ENCODE results near the gene ZNF629.

Gene ZNF629

GRCh38 chr16:30779596-30779995, 7.4 kb downstream of the ZNF629 start:
- DNase-seq (ENCODE audit: extremely low read depth, low read depth): no peak
- no peak overlapping the region for H3K4me3 ChIP-seq (replicated peaks; ENCODE audit: low read depth, low read length)
- TF ChIP-seq CTCF (IDR thresholded peaks at IDR 0.05; ENCODE audit: low read depth, low read length, missing control alignments): no peak

GRCh38 chr16:30778549-30779244, 8.3 kb downstream of the ZNF629 start:
- no peak for TF ChIP-seq CTCF (IDR thresholded peaks at IDR 0.05; ENCODE audit: low read depth, low read length, missing control alignments)
- no peak overlapping the region for H3K4me3 ChIP-seq (replicated peaks; ENCODE audit: low read depth, low read length)
- DNase-seq (ENCODE audit: extremely low read depth, low read depth): no peak

- no peak for DNase-seq (ENCODE audit: extremely low read depth, low read depth)
- TF ChIP-seq CTCF (IDR thresholded peaks at IDR 0.05; ENCODE audit: low read depth, low read length, missing control alignments): no peak
- H3K4me3 ChIP-seq (replicated peaks; ENCODE audit: low read depth, low read length): no peak overlapping the region
These were observed 9.3 kb downstream of the ZNF629 start for GRCh38 chr16:30777591-30778297.

GRCh38 chr16:30775392-30776188, 11.4 kb downstream of the ZNF629 start:
- no peak for TF ChIP-seq CTCF (IDR thresholded peaks at IDR 0.05; ENCODE audit: low read depth, low read length, missing control alignments)
- DNase-seq (ENCODE audit: extremely low read depth, low read depth): peak; percentile 67
- peak overlapping the region; percentile 70 for H3K4me3 ChIP-seq (replicated peaks; ENCODE audit: low read depth, low read length)

- H3K4me3 ChIP-seq (replicated peaks; ENCODE audit: low read depth, low read length): peak overlapping the region; percentile 70
- no peak for DNase-seq (ENCODE audit: extremely low read depth, low read depth)
- TF ChIP-seq CTCF (IDR thresholded peaks at IDR 0.05; ENCODE audit: low read depth, low read length, missing control alignments): no peak
These were observed 11.9 kb downstream of the ZNF629 start for GRCh38 chr16:30775131-30775391.

- no peak for DNase-seq (ENCODE audit: extremely low read depth, low read depth)
- peak overlapping the region; percentile 70 for H3K4me3 ChIP-seq (replicated peaks; ENCODE audit: low read depth, low read length)
- no peak for TF ChIP-seq CTCF (IDR thresholded peaks at IDR 0.05; ENCODE audit: low read depth, low read length, missing control alignments)
These were observed 12.5 kb downstream of the ZNF629 start for GRCh38 chr16:30774367-30775130.
